Caco-2 (cell line): ENCODE results near the gene KIAA0753. TPM values are rescaled to one million over a fixed set of nuclear protein-coding genes. Genes with fewer than 3 reads are reported as not detected.

Experiments
- BruUV-seq: library from RNA; stranded (reverse); fragments of 400-500 nt; replicated peaks from 2 replicates; lab custom pipeline; 2021; lab: Mats Ljungman, UMichigan
- CTCF ChIA-PET: fragments of 300-600 bp; sonication (Branson Sonifier 250); formaldehyde crosslinking; loops from one replicate; lab custom pipeline; 2022; ENCODE audit warnings: antibody characterized with exemption; lab: Charles Lee
- POLR2A ChIA-PET: fragments of 300-600 bp; sonication (Branson Sonifier 250); formaldehyde crosslinking; loops from one replicate; lab custom pipeline; 2022; ENCODE audit warnings: antibody characterized with exemption; lab: Charles Lee
- DNase-seq, 2 experiments: peaks; one replicate each; pipeline versions ENCODE4 v3.0.0 to v3.0.0-alpha.2; 2020 to 2022
- H3K27me3 ChIP-seq: replicated peaks from 2 replicates; pipeline ENCODE4 v1.6.0; 2011; ENCODE audit warnings: low read length; ENCODE audit not compliant: control insufficient read depth, insufficient read depth
- H3K36me3 ChIP-seq: 2 replicates; pipeline ENCODE4 v1.5.1; 2011; ENCODE audit warnings: low read length; ENCODE audit not compliant: control insufficient read depth, insufficient read depth
- H3K4me1 ChIP-seq: fragments of 250-450 bp; sonication (Bioruptor Pico); 2 replicates; pipeline ENCODE4 v1.5.1; 2020; ENCODE audit warnings: mild to moderate bottlenecking
- H3K4me3 ChIP-seq: 2 replicates; pipeline ENCODE4 v1.5.1; 2011; ENCODE audit warnings: low read depth, mild to moderate bottlenecking, control low read depth, low read length
- H3K9me3 ChIP-seq: fragments of 250-450 bp; sonication (Bioruptor Pico); 2 replicates; pipeline ENCODE4 v1.5.1; 2020; ENCODE audit warnings: mild to moderate bottlenecking, moderate library complexity
- H3K27ac Mint-ChIP-seq: one replicate; pipeline ENCODE4 v1.8.0; 2022; ENCODE audit warnings: mixed read lengths; ENCODE audit not compliant: unreplicated experiment
- H3K27me3 Mint-ChIP-seq: one replicate; pipeline ENCODE4 v1.8.0; 2022; ENCODE audit warnings: mixed read lengths; ENCODE audit not compliant: insufficient read depth, unreplicated experiment
- H3K36me3 Mint-ChIP-seq: one replicate; pipeline ENCODE4 v1.8.0; 2022; ENCODE audit warnings: mild to moderate bottlenecking, mixed read lengths; ENCODE audit not compliant: insufficient read depth, unreplicated experiment
- H3K4me1 Mint-ChIP-seq: one replicate; pipeline ENCODE4 v1.8.0; 2022; ENCODE audit warnings: low read depth, mixed read lengths; ENCODE audit not compliant: unreplicated experiment
- H3K4me3 Mint-ChIP-seq: one replicate; pipeline ENCODE4 v1.8.0; 2022; ENCODE audit warnings: mild to moderate bottlenecking, moderate library complexity, mixed read lengths; ENCODE audit not compliant: unreplicated experiment
- H3K9me3 Mint-ChIP-seq: one replicate; pipeline ENCODE4 v1.8.0; 2022; ENCODE audit warnings: mixed read lengths; ENCODE audit not compliant: unreplicated experiment
- CTCF ChIP-seq, 2 experiments: fragments of 200-600 bp in 1 of 2; IDR thresholded peaks; 1 replicate in 1 of 2; 2 replicates in 1 of 2; pipeline versions ENCODE4 v1.5.1 to v1.8.0; 2011 to 2022; ENCODE audit warnings: antibody characterized with exemption in 1 of 2, control low read depth in 1 of 2, inconsistent platforms in 1 of 2, low read depth in 1 of 2, low read length in 1 of 2, mild to moderate bottlenecking in 1 of 2, moderate library complexity in 1 of 2; ENCODE audit not compliant: insufficient read depth in 1 of 2, severe bottlenecking in 1 of 2, unreplicated experiment in 1 of 2
- intact Hi-C: fragments of 100-400 bp; cut with micrococcal nuclease; formaldehyde crosslinking; loops from one replicate; pipeline ENCODE4 v1.10.0; 2022; ENCODE audit not compliant: unreplicated experiment
- total RNA-seq: library from RNA; stranded (reverse); gene quantifications from 2 replicates; pipeline ENCODE4 v1.2.3, GENCODE V29; 2022

Gene KIAA0753
- total RNA-seq, 1 experiment from 2014 or later, result 7.7 TPM

DNA sequence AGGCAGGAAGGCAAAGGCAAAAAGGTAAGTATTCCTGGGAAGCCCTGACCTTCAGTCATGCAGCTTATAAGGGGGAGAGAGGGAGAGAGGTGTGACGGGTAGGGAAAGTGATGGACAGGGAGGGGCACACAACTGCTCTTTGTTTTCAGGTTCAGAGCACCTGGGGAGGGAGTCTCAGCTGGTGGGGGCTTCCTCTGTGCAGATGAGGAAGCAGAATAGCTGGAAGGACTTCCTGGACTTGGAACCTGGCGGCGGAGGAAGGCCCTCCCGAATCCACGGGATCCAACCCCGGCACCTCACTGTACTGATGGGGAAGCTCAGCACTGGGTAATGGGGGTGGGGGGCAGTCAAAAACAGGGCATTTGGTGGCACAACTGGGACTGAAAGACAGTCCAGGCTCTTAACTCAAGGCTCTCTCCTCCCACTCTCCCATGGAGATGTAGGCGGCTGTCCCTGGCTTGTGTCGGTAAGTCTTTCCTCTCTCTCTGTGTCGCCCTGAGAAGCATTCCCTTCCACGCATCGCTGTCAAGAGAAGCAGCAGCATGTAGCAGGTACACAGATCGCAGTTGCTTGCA, 72.2 kb downstream of the KIAA0753 start:
- H3K9me3 Mint-ChIP-seq, result no peaks in the 10 kb centered on the region
- intact Hi-C loops, result loop anchor here (10.0 kb wide), 1 partner anchor 93 kb away; no protein-coding TSS in a partner anchor
- no peak overlapping the region for H3K27ac Mint-ChIP-seq
- H3K4me1 ChIP-seq, result no peaks in the 10 kb centered on the region
- BruUV-seq, result no TSS peak
- POLR2A ChIA-PET, result no interaction called here
- H3K4me3 ChIP-seq, result no peak overlapping the region
- no peaks in the 10 kb centered on the region for H3K36me3 Mint-ChIP-seq
- no peaks in the 10 kb centered on the region for H3K27me3 Mint-ChIP-seq
- no peaks in the 10 kb centered on the region for H3K4me1 Mint-ChIP-seq
- H3K9me3 ChIP-seq, result no peaks in the 10 kb centered on the region
- TF ChIP-seq CTCF (IDR thresholded peaks at IDR 0.05; ENCODE audit: insufficient read depth in 1 of 2, low read depth in 1 of 2, low read length in 1 of 2, severe bottlenecking in 1 of 2, unreplicated experiment in 1 of 2), result no peak
- no peak overlapping the region for H3K4me3 Mint-ChIP-seq
- no peak for DNase-seq
- CTCF ChIA-PET, result no interaction called here
- no peaks in the 10 kb centered on the region for H3K27me3 ChIP-seq
- no peaks in the 10 kb centered on the region for H3K36me3 ChIP-seq

DNA sequence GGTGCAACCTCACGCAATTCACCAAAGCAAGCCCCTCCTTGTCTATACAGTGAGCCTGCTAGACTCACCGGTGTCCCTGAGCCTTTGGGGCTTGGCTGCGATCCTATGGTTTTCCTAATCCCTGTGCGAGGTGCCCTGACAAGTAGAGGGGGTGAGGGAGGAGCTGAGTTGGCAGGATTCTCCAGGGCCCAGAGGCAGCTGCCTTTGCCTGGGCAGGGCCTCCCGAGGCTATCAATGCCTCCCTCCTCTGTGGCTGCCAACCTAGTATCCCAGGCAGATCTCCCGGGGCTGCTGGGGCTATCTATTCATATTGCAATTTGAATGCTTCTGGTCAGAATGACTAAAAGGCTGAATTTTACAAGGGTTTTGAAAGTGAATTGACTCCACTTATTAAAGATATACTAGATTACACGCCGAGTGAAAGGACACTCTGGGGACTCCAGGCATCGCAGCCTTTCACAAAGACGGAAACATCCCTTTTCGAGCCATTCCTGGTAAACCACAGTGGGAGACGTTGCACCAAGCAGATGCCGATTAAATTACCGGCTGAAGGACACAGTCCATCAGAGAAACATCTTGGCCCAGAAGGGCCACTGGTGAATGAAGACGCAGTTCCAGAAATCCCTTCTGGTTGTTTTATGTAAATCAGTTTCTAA, 72.9 kb downstream of the KIAA0753 start:
- Histone ChIP-seq H3K9me3 (no peaks in the 10 kb centered on the region), H3K36me3 (no peaks in the 10 kb centered on the region), H3K4me3 (no peak overlapping the region), H3K4me1 (no peaks in the 10 kb centered on the region), H3K27me3 (no peaks in the 10 kb centered on the region)
- no peaks in the 10 kb centered on the region for H3K4me1 Mint-ChIP-seq
- DNase-seq, result no peak
- TF ChIP-seq CTCF (IDR thresholded peaks at IDR 0.05; ENCODE audit: insufficient read depth in 1 of 2, low read depth in 1 of 2, low read length in 1 of 2, severe bottlenecking in 1 of 2, unreplicated experiment in 1 of 2), result no peak
- no peaks in the 10 kb centered on the region for H3K36me3 Mint-ChIP-seq
- no peaks in the 10 kb centered on the region for H3K9me3 Mint-ChIP-seq
- H3K4me3 Mint-ChIP-seq, result no peak overlapping the region
- H3K27ac Mint-ChIP-seq, result no peak overlapping the region
- BruUV-seq, result no TSS peak
- intact Hi-C loops, result loop anchor here (10.0 kb wide), 1 partner anchor 93 kb away; no protein-coding TSS in a partner anchor
- no peaks in the 10 kb centered on the region for H3K27me3 Mint-ChIP-seq
- ChIA-PET POLR2A (no interaction called here), CTCF (no interaction called here)

DNA sequence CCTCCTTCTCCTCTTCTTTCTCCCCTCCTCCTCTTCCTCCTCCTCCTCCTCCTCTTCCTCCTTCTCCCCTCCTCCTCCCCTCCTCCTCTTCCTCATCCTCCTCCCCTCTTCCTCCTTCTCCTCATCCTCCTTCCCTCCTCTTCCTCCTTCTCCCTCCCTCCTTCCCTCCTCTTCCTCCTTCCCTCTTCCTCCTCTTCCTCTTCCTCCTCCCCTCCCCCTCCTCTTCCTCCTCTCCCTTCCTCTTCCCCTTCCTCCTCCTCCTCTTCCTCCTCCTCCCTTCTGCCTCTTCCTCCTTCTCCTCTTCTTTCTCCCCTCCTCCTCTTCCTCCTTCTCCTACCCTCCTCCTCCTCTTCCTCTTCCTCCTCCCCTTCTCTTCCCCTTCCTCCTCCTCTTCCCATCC, 79.1 kb downstream of the KIAA0753 start:
- no peak overlapping the region for H3K4me3 ChIP-seq
- intact Hi-C loops, result loop anchor here (10.0 kb wide), 1 partner anchor 87 kb away; no protein-coding TSS in a partner anchor
- H3K36me3 ChIP-seq, result no peaks in the 10 kb centered on the region
- H3K27me3 ChIP-seq, result no peaks in the 10 kb centered on the region
- no TSS peak for BruUV-seq
- no peak overlapping the region for H3K4me3 Mint-ChIP-seq
- H3K4me1 Mint-ChIP-seq, result no peaks in the 10 kb centered on the region
- ChIA-PET POLR2A (no interaction called here), CTCF (no interaction called here)
- H3K36me3 Mint-ChIP-seq, result no peaks in the 10 kb centered on the region
- H3K4me1 ChIP-seq, result no peaks in the 10 kb centered on the region
- TF ChIP-seq CTCF (IDR thresholded peaks at IDR 0.05; ENCODE audit: insufficient read depth in 1 of 2, low read depth in 1 of 2, low read length in 1 of 2, severe bottlenecking in 1 of 2, unreplicated experiment in 1 of 2), result no peak
- no peaks in the 10 kb centered on the region for H3K9me3 ChIP-seq
- H3K27me3 Mint-ChIP-seq, result no peaks in the 10 kb centered on the region
- DNase-seq, result no peak
- no peak overlapping the region for H3K27ac Mint-ChIP-seq
- no peaks in the 10 kb centered on the region for H3K9me3 Mint-ChIP-seq
